GM12892 (cell line): Measurements from ENCODE around the gene ASXL2.

ENCODE experiments used
- POLR2A ChIP-seq: IDR thresholded peaks from 2 replicates; pipeline ENCODE4 v1.6.1; 2011; ENCODE audit warnings: low read depth, low read length, control low read depth
- POLR2AphosphoS5 ChIP-seq: IDR thresholded peaks from 2 replicates; pipeline ENCODE4 v1.6.1; 2011; ENCODE audit warnings: low read depth, low read length, control low read depth

- TF ChIP-seq POLR2AphosphoS5 (no peak), POLR2A (no peak)
Observed at GRCh38 chr2:25833566-25833965, 44.7 kb downstream of the ASXL2 start.
